ENCODE measurements around the gene PODXL2.

The PODXL2 gene

GRCh38 chr3:127720161-127720823, 91.3 kb downstream of the PODXL2 start:
- no peak overlapping the region for H3K27ac ChIP-seq (ENCODE audit: low read depth, low read length)
- no peaks in the 10 kb centered on the region for H3K36me3 ChIP-seq (ENCODE audit: control insufficient read depth, insufficient read depth, low read length)
- H3K4me3 ChIP-seq (ENCODE audit: low read depth, low read length) = no peak overlapping the region
- H3K27me3 ChIP-seq (ENCODE audit: control insufficient read depth, insufficient read depth, low read length) = peaks cover 4% of the 10 kb centered on the region; the same call in 1 of the 2 replicates
- peaks cover 7% of the 10 kb centered on the region for H3K9me3 ChIP-seq (ENCODE audit: control insufficient read depth, insufficient read depth, low read depth, low read length)
- H3K4me1 ChIP-seq (ENCODE audit: control insufficient read depth, insufficient read depth, low read length) = peaks cover 14% of the 10 kb centered on the region; the same call in 1 of the 2 replicates
- H3K9ac ChIP-seq (ENCODE audit: low read length) = no peak overlapping the region

- Histone ChIP-seq H3K27ac (ENCODE audit: low read depth, low read length) (no peak overlapping the region), H3K36me3 (ENCODE audit: control insufficient read depth, insufficient read depth, low read length) (no peaks in the 10 kb centered on the region)
These were observed 92.3 kb downstream of the PODXL2 start for GRCh38 chr3:127720985-127721935.

GRCh38 chr3:127722091-127722784, 93.3 kb downstream of the PODXL2 start:
- no peak overlapping the region for H3K4me3 ChIP-seq (ENCODE audit: low read depth, low read length)
- H3K27ac ChIP-seq (ENCODE audit: low read depth, low read length) = no peak overlapping the region
- no peaks in the 10 kb centered on the region for H3K36me3 ChIP-seq (ENCODE audit: control insufficient read depth, insufficient read depth, low read length)

More at GRCh38 chr3:127720985-127721935, 92.3 kb downstream of the PODXL2 start:
- peaks cover 14% of the 10 kb centered on the region; the same call in 1 of the 2 replicates for H3K4me1 ChIP-seq (ENCODE audit: control insufficient read depth, insufficient read depth, low read length)
- H3K9ac ChIP-seq (ENCODE audit: low read length) = no peak overlapping the region
- H3K9me3 ChIP-seq (ENCODE audit: control insufficient read depth, insufficient read depth, low read depth, low read length) = peaks cover 7% of the 10 kb centered on the region
- H3K4me3 ChIP-seq (ENCODE audit: low read depth, low read length) = no peak overlapping the region
- H3K27me3 ChIP-seq (ENCODE audit: control insufficient read depth, insufficient read depth, low read length) = peaks cover 4% of the 10 kb centered on the region; the same call in 1 of the 2 replicates

More at GRCh38 chr3:127722091-127722784, 93.3 kb downstream of the PODXL2 start:
- Histone ChIP-seq H3K27me3 (ENCODE audit: control insufficient read depth, insufficient read depth, low read length) (peaks cover 4% of the 10 kb centered on the region; the same call in 1 of the 2 replicates), H3K9me3 (ENCODE audit: control insufficient read depth, insufficient read depth, low read depth, low read length) (peaks cover 7% of the 10 kb centered on the region), H3K4me1 (ENCODE audit: control insufficient read depth, insufficient read depth, low read length) (peaks cover 14% of the 10 kb centered on the region; the same call in 1 of the 2 replicates), H3K9ac (ENCODE audit: low read length) (no peak overlapping the region)

All from HUES6 (cell line).